HepG2 (cell line): ENCODE data around the gene SIMC1. TPM values are rescaled to one million over a fixed set of nuclear protein-coding genes. Genes with fewer than 3 reads are reported as not detected.

Source experiments
- FIP1L1 ChIP-seq: fragments of 200-400 bp; formaldehyde crosslinking; IDR thresholded peaks from 2 replicates; pipeline ENCODE4 v1.6.1; 2018; ENCODE audit warnings: low read depth, mild to moderate bottlenecking, low read length, moderate library complexity, borderline replicate concordance; ENCODE audit not compliant: insufficient read depth
- HNRNPH1 ChIP-seq: fragments of 200-400 bp; formaldehyde crosslinking; optimal IDR thresholded peaks from 2 replicates; pipeline ENCODE3; 2017; ENCODE audit warnings: mild to moderate bottlenecking, low read depth, low read length
- ONECUT2 ChIP-seq: sonication (generic); formaldehyde crosslinking; IDR thresholded peaks from 2 replicates; pipeline ENCODE4 v1.4.0; 2020; ENCODE audit warnings: missing genetic modification reagents
- SNAI1 ChIP-seq: sonication (generic); formaldehyde crosslinking; IDR thresholded peaks from 2 replicates; pipeline ENCODE4 v1.5.0; 2020; ENCODE audit warnings: mild to moderate bottlenecking, missing genetic modification reagents, borderline replicate concordance
- TBP ChIP-seq: sonication (generic); formaldehyde crosslinking; IDR thresholded peaks from 2 replicates; pipeline ENCODE4 v1.5.0; 2020; ENCODE audit warnings: missing genetic modification reagents
- ZKSCAN1 ChIP-seq: fragments of 150-350 bp; IDR thresholded peaks from 2 replicates; pipeline ENCODE4 v1.6.1; 2014; ENCODE audit warnings: low read length
- ZNF234 ChIP-seq: sonication (generic); formaldehyde crosslinking; conservative IDR thresholded peaks from 2 replicates; pipeline ENCODE4 v1.5.1; 2020; ENCODE audit warnings: mild to moderate bottlenecking, missing genetic modification reagents
- ZNF335 ChIP-seq: sonication (generic); formaldehyde crosslinking; IDR thresholded peaks from 2 replicates; pipeline ENCODE4 v1.4.0; 2020; ENCODE audit warnings: missing genetic modification reagents
- ZSCAN31 ChIP-seq: sonication (generic); formaldehyde crosslinking; IDR thresholded peaks from 2 replicates; pipeline ENCODE4 v1.5.0; 2020; ENCODE audit warnings: low read depth, mild to moderate bottlenecking, missing genetic modification reagents
- polyA plus RNA-seq, 8 experiments: library from polyadenylated mRNA; depleted of rRNA in 3 of 8; stranded (reverse) in 7 of 8; unstranded in 1 of 8; fragments of >200 nt; fragmentation: Illumina TruSeq in 4 of 8; extraction: Trizol in 4 of 8; gene quantifications; 2 replicates each; pipeline versions ENCODE4 v1.2.1 to v1.2.3, GENCODE V29; 2011 to 2016; ENCODE audit warnings: low read depth in 4 of 8, missing spikeins in 1 of 8, mixed read lengths in 1 of 8; ENCODE audit not compliant: insufficient read depth in 1 of 8
- total RNA-seq, 5 experiments: library from RNA; depleted of rRNA; stranded (reverse); fragments of >200 nt; fragmentation: Illumina TruSeq; extraction: Trizol; gene quantifications; 2 replicates each; pipeline ENCODE4 v1.2.3, GENCODE V29; 2016; ENCODE audit warnings: low read depth in 1 of 5
- TF ChIP-seq, protein P1 (sequence below): sonication (generic); formaldehyde crosslinking; IDR thresholded peaks from 2 replicates; pipeline ENCODE4 v1.4.0; 2020; ENCODE audit warnings: missing genetic modification reagents
- TF ChIP-seq, protein P2 (sequence below): sonication (generic); formaldehyde crosslinking; IDR thresholded peaks from 2 replicates; pipeline ENCODE4 v1.4.0; 2020; ENCODE audit warnings: missing genetic modification reagents
- TF ChIP-seq, protein P3 (sequence below): sonication (generic); formaldehyde crosslinking; IDR thresholded peaks from 2 replicates; pipeline ENCODE4 v1.8.0; 2022; ENCODE audit warnings: mild to moderate bottlenecking, missing genetic modification reagents, borderline replicate concordance
- TF ChIP-seq, protein P4 (sequence below): sonication (generic); formaldehyde crosslinking; IDR thresholded peaks from 2 replicates; pipeline ENCODE4 v1.4.0; 2020; ENCODE audit warnings: missing genetic modification reagents
- TF ChIP-seq, protein P5 (sequence below): sonication (generic); formaldehyde crosslinking; IDR thresholded peaks from 2 replicates; pipeline ENCODE4 v1.4.0; 2020; ENCODE audit warnings: mild to moderate bottlenecking, low read depth, missing genetic modification reagents
- TF ChIP-seq, protein P6 (sequence below): sonication (generic); formaldehyde crosslinking; IDR thresholded peaks from 2 replicates; pipeline ENCODE4 v1.8.1; 2023; ENCODE audit warnings: missing genetic modification reagents, inconsistent platforms, borderline replicate concordance
- TF ChIP-seq, protein P7 (sequence below): sonication (generic); formaldehyde crosslinking; IDR thresholded peaks from 2 replicates; pipeline ENCODE4 v1.4.0; 2020; ENCODE audit warnings: mild to moderate bottlenecking, low read depth, missing genetic modification reagents
- TF ChIP-seq, protein P8 (sequence below): sonication (generic); formaldehyde crosslinking; IDR thresholded peaks from 2 replicates; pipeline ENCODE4 v1.5.0; 2020; ENCODE audit warnings: missing genetic modification reagents

Gene SIMC1
- total and polyA plus RNA-seq, 2 of the 13 experiments (the other 11 are each of a cell fraction or from before 2014, with no cell fraction given) = 5.4 to 6.8 TPM

DNA sequence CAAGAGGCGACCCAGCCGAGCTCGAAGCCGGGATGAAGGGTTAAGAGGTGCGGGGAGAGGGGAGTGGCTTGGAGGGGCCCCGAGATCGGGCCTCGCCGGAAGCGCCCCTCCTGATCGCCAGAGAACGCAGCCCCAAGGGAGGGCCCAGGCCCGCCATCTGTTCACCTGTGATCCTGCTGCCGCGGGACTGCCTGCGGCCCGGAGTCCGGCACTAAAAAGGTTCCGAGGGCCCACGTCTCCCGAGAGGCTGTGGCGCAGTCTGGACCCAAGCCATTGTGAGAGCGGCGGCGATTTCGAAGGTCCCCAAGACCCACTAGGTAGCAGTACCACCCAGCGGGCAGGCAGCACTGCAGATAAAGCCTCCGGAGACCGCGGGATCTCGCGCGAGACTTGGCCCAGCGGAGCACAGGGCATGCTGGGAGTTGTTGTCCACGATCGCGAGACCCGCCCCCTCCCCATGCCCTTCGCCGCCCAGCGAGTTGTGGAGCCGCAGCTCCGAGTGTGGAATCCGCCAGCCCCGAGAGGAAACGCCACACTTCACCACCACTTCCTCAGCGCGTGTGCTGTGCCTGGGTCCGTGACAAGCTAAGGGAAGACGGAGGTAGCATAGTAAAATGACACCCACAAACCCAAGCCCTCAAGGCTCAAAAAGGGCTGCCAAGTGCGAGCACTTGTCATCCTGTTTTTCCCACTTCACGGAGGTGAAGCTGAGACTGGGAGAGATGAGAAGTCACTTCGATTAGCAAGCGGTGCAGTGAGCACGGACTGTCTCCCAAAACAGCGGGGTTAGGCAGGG, 123.4 kb downstream of the SIMC1 start, which contains the start of gene KIAA1191 (continued):
- TF ChIP-seq ZKSCAN1 = no peak
- no peak for TF ChIP-seq FIP1L1
- TF ChIP-seq, protein P1, sequence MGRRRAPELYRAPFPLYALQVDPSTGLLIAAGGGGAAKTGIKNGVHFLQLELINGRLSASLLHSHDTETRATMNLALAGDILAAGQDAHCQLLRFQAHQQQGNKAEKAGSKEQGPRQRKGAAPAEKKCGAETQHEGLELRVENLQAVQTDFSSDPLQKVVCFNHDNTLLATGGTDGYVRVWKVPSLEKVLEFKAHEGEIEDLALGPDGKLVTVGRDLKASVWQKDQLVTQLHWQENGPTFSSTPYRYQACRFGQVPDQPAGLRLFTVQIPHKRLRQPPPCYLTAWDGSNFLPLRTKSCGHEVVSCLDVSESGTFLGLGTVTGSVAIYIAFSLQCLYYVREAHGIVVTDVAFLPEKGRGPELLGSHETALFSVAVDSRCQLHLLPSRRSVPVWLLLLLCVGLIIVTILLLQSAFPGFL (CRISPR knock-in tag) = 0 out of 2 replicates have a peak, but pooled peaks have one; percentile 22
- peak; percentile 93 for TF ChIP-seq ZNF335 (CRISPR knock-in tag)
- TF ChIP-seq ZNF234 (CRISPR knock-in tag) = 0 out of 2 replicates have a peak, but pooled peaks have one; percentile 29
- TF ChIP-seq TBP (CRISPR knock-in tag) = no peak
- TF ChIP-seq, protein P2, sequence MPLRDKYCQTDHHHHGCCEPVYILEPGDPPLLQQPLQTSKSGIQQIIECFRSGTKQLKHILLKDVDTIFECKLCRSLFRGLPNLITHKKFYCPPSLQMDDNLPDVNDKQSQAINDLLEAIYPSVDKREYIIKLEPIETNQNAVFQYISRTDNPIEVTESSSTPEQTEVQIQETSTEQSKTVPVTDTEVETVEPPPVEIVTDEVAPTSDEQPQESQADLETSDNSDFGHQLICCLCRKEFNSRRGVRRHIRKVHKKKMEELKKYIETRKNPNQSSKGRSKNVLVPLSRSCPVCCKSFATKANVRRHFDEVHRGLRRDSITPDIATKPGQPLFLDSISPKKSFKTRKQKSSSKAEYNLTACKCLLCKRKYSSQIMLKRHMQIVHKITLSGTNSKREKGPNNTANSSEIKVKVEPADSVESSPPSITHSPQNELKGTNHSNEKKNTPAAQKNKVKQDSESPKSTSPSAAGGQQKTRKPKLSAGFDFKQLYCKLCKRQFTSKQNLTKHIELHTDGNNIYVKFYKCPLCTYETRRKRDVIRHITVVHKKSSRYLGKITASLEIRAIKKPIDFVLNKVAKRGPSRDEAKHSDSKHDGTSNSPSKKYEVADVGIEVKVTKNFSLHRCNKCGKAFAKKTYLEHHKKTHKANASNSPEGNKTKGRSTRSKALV (CRISPR knock-in tag) = 0 out of 2 replicates have a peak, but pooled peaks have one; percentile 52
- TF ChIP-seq, protein P3, sequence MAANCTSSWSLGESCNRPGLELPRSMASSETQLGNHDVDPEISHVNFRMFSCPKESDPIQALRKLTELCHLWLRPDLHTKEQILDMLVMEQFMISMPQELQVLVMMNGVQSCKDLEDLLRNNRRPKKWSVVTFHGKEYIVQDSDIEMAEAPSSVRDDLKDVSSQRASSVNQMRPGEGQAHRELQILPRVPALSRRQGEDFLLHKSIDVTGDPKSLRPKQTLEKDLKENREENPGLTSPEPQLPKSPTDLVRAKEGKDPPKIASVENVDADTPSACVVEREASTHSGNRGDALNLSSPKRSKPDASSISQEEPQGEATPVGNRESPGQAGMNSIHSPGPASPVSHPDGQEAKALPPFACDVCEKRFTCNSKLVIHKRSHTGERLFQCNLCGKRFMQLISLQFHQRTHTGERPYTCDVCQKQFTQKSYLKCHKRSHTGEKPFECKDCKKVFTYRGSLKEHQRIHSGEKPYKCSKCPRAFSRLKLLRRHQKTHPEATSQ (CRISPR knock-in tag) = peak; percentile 65
- TF ChIP-seq, protein P4, sequence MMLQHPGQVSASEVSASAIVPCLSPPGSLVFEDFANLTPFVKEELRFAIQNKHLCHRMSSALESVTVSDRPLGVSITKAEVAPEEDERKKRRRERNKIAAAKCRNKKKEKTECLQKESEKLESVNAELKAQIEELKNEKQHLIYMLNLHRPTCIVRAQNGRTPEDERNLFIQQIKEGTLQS (CRISPR knock-in tag) = peak; percentile 50; the same call in 1 of the 2 replicates
- peak; percentile 83 for TF ChIP-seq ZSCAN31 (CRISPR knock-in tag)
- TF ChIP-seq, protein P5, sequence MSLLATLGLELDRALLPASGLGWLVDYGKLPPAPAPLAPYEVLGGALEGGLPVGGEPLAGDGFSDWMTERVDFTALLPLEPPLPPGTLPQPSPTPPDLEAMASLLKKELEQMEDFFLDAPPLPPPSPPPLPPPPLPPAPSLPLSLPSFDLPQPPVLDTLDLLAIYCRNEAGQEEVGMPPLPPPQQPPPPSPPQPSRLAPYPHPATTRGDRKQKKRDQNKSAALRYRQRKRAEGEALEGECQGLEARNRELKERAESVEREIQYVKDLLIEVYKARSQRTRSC (CRISPR knock-in tag) = 0 out of 2 replicates have a peak, but pooled peaks have one; percentile 39
- TF ChIP-seq, protein P6, sequence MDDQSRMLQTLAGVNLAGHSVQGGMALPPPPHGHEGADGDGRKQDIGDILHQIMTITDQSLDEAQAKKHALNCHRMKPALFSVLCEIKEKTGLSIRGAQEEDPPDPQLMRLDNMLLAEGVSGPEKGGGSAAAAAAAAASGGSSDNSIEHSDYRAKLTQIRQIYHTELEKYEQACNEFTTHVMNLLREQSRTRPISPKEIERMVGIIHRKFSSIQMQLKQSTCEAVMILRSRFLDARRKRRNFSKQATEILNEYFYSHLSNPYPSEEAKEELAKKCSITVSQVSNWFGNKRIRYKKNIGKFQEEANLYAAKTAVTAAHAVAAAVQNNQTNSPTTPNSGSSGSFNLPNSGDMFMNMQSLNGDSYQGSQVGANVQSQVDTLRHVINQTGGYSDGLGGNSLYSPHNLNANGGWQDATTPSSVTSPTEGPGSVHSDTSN (CRISPR knock-in tag) = no peak
- TF ChIP-seq, protein P7, sequence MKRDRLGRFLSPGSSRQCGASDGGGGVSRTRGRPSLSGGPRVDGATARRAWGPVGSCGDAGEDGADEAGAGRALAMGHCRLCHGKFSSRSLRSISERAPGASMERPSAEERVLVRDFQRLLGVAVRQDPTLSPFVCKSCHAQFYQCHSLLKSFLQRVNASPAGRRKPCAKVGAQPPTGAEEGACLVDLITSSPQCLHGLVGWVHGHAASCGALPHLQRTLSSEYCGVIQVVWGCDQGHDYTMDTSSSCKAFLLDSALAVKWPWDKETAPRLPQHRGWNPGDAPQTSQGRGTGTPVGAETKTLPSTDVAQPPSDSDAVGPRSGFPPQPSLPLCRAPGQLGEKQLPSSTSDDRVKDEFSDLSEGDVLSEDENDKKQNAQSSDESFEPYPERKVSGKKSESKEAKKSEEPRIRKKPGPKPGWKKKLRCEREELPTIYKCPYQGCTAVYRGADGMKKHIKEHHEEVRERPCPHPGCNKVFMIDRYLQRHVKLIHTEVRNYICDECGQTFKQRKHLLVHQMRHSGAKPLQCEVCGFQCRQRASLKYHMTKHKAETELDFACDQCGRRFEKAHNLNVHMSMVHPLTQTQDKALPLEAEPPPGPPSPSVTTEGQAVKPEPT (CRISPR knock-in tag) = no peak
- TF ChIP-seq, protein P8, sequence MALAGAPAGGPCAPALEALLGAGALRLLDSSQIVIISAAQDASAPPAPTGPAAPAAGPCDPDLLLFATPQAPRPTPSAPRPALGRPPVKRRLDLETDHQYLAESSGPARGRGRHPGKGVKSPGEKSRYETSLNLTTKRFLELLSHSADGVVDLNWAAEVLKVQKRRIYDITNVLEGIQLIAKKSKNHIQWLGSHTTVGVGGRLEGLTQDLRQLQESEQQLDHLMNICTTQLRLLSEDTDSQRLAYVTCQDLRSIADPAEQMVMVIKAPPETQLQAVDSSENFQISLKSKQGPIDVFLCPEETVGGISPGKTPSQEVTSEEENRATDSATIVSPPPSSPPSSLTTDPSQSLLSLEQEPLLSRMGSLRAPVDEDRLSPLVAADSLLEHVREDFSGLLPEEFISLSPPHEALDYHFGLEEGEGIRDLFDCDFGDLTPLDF (CRISPR knock-in tag) = peak; percentile 63; the same call in 1 of the 2 replicates
- 0 out of 2 replicates have a peak, but pooled peaks have one; percentile 37 for TF ChIP-seq ONECUT2 (CRISPR knock-in tag)
- TF ChIP-seq HNRNPH1 = peak; percentile 51
- TF ChIP-seq SNAI1 = 0 out of 2 replicates have a peak, but pooled peaks have one; percentile 73
